HL-60 (cell line): ENCODE results near the gene CACNA1S.

ENCODE experiments used
- CTCF ChIP-seq: IDR thresholded peaks from one replicate; pipeline ENCODE4 v1.5.1; 2011; ENCODE audit warnings: low read length, control low read depth, inconsistent platforms; ENCODE audit not compliant: insufficient read depth
- GABPA ChIP-seq: IDR thresholded peaks from 2 replicates; pipeline ENCODE4 v1.6.1; 2012; ENCODE audit warnings: low read depth
- POLR2AphosphoS5 ChIP-seq: IDR thresholded peaks from 2 replicates; pipeline ENCODE4 v1.6.1; 2012; ENCODE audit warnings: low read depth
- REST ChIP-seq: IDR thresholded peaks from 2 replicates; pipeline ENCODE4 v1.6.1; 2012; ENCODE audit warnings: low read depth; ENCODE audit not compliant: insufficient replicate concordance
- SPI1 ChIP-seq: IDR thresholded peaks from 2 replicates; pipeline ENCODE4 v1.6.1; 2012; ENCODE audit warnings: low read depth, mild to moderate bottlenecking, borderline replicate concordance

DNA sequence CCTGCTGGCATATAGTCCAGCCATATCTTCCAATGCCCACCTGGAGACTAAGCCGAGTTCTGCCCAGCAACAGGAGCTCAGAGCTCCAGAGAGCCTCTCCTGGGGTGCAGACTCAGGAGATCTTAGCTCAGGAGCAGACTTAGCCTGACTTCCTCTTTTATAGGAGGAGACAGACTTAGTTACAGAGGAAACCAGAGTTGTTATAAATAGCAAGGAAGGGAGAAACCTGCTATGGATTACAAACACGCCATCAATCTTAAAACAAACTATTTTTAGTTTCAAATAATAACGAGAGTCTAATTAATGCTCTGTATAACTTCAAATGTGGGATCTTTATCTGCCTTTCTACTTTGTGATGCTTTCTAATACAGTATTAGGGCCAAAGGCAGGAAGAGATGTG lies 85.4 kb downstream of the CACNA1S start:
- TF ChIP-seq CTCF, result no peak
- no peak for TF ChIP-seq REST
- TF ChIP-seq GABPA, result no peak
- no peak for TF ChIP-seq POLR2AphosphoS5
- peak; percentile 100 for TF ChIP-seq SPI1
